GM21619 (cell line): ENCODE data around the gene RCE1.

ENCODE experiments used
- ATAC-seq: cut with Tn5 transposase; IDR thresholded peaks from one replicate; pipeline ENCODE4 v1.9.1; 2021; ENCODE audit not compliant: unreplicated experiment

RCE1 gene

DNA sequence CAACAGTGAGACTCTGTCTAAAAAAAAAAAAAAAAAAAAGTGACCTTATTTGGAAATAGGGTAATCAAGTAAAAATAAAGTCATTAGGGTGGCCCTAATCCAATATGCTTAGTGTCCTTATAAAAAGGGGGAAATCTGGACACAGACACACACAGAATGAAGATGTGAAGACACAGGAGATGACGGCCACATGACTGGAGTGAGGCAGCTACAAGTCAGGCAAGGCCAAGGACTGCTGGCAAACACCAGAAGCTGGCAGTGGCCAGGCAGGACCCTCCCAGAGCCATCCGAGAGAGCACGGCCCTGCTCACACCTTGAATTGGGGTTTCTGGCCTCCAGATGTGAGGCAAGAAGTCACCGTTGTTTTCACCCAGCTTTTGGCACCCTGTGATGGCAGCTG is 42.2 kb downstream of the RCE1 start:
- no peak for ATAC-seq

DNA sequence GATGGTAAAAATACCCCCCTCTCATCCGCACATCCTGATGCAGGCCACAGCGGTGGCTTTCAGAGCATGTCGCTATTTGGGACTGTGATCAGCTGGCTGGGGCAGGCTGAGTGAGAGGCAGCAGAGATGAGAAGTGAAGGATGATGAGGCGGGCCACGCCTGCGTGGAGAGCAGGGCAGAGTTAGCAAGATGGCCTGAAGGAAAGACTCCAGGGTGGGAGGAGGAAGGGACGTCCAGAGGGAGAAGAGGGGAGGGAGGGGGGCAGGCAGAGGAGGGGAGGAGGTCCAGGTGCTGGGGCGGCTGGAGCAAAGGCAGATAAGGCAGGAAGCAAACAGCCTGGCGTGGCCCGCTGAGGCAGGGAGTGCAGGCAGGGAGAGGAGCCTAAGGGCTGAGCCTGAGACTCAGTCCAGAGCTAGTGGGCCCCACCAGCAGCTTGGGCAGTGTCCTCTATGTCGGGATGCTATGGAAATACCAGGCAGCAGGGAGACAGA is 42.8 kb downstream of the RCE1 start:
- ATAC-seq, result no peak

DNA sequence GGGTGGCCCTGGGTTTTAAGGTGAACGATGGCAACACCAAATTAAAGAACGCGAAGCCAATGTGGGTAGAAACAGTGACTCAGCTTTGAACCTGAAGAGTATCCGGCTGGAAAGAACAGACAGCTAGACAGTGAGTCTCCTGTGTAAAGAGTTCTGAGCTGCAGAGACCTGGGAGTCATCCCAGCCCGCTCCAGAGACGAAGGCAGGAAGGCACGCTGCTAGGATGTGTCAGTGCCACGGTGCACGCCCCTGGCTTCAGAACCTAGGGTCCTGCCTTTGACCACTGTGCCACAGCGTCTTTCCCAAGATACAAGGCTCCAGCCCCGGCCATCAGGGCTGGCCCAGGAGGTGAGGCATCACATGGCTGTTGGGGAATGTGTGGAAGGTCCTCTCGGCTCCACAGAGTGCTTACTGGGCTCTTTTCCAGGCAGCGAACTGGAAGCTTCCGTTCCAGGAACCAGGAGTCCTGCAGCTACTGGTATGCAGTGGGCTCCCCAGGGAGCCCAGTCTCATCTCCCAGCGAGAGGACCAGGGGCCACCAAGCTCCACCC is 43.5 kb downstream of the RCE1 start:
- no peak for ATAC-seq

DNA sequence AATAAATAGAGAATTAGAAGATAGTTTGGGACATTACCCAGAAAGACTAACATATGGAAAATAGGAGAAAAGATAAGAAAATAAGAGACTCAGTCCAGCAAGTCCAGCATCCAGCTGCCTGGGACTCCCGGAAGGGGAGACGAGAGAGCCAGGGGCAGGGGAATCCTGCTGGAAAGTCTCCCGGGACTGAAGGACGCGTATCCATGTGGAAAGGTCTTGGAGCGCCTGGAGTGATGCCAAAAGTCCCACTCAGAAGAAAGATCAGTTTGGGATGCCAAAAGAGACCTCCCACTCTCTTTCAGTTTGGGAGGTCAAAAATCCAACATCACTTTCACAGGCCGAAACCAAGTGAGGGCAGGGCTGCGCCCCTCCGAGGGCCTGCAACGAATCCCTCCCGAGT is 44.3 kb downstream of the RCE1 start:
- ATAC-seq, result no peak

DNA sequence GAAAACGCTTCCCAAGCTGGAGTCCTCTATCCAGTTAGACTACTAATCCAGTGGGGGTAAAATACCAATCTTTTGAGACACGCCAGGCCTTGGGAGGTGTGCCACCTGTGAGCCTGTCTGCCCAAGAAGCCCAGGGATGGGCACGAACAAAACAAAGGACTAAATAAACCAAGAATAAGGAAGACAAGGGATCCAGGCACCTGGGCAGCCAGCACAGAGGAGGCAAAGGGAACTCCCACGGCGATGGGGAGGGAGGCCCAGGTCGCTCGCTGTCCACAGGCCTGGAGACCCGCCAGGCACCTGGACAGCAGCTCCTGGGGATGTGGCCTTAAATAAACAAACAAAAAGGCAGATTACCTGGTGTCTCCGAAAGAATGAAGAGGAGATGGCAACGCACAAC is 45.0 kb downstream of the RCE1 start:
- ATAC-seq, result no peak

DNA sequence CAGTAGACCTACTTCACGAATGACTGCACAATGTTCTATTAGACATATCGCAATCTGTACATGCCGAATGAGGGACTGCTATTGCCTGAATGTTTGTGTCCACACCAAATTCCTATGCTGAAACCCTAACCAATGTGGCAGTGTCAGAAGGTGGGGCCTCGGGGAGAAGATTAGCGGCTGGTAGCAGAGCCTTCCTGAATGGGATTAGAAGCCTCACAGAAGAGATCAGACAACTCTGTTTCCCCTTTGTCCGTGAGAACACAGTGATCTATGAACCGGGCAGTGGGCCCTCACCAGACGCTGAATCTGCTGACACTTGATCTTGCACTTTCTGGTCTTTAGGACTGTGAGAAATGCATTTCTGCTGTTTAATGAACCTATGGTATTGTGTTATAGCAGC is 46.7 kb downstream of the RCE1 start:
- no peak for ATAC-seq

DNA sequence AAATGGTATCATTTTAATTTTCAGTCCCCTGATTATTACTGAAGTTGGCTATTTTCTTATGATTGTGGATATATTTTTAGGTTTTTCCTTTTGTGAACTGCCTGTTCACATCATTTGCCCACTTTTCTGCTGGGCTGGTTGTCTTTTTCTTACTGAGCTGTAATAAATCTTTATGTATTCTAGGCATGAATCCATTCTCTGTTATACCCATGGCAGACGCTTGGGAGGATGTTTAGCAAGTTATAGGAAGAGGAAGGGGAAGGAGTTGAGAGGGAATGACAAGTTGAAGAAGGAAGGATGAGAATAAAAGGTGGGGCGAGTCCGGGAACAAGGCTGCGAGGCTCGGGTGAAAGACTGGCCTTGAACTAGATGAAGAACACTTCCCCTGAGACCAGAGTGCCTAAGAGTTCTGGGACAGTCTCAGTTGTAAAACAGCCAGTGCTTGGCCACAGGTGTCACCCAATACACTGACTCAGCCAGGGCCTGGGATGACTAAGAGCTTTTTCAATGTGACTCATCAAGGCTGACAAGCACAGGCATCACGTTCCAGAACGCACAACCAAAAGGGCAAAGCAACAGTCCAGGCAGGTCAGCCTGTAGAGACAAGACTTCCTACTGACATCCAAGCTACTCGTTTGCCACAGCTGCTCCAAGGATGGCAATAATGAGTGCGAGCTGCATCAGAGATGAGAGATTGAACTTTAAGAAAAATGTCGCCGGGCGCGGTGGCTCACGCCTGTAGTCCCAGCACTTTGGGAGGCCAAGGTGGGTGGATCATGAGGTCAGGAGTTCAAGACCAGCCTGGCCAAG is 48.8 kb downstream of the RCE1 start:
- ATAC-seq, result peak; percentile 97

DNA sequence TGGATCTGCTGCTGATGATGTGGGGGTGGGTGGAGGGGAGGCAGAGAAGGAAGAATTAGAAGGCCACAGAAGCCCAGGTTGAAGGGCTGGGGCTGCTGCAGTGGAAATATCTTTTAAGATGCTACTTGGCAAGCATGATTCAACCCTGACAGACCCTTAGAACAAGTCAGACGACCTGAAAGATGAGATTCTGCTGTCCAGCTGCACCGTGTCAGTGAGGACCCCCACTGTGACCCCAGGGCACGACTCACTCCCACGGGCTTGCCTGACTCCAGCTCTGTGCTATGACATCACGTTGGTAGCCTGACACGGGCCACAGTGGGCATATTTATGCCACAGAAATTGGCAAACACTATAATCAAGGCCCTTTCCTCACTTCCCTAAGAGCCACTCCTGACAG is 49.7 kb downstream of the RCE1 start:
- no peak for ATAC-seq

DNA sequence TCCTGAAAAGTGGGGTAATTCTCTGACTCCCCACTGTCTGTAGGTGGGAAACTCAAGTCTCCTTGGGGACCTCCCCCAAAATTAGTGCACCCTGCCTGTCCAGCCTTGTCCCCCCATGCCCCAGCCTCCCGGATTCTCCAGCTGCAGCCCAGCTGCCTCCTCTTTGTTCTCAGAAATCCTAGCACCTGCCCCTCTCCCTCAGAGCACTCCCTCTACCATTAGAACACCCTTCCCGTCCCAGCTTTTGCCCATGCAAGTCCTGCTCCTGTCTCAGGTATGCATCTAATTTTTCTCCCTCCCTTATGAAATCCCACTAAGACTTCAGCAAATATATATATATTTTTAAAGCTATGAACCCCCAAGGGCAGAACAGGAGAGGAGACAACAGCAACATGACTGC is 50.9 kb downstream of the RCE1 start:
- ATAC-seq, result no peak
